ENCODE measurements around the gene ALAS1. TPM values are rescaled to one million over a fixed set of nuclear protein-coding genes. Genes with fewer than 3 reads are reported as not detected.

ALAS1 gene
- total and polyA plus RNA-seq, 2 of the 13 experiments (the other 11 are each of a cell fraction or from before 2014, with no cell fraction given): 36.0 to 43.2 TPM

- 87% methylated on average over 6 of the region's 10 CpGs for WGBS (ENCODE audit: low lambda C conversion rate)
- intact Hi-C loops (cut with micrococcal nuclease; ENCODE audit: unreplicated experiment) (no loop called here), in situ Hi-C loops (cut with HindIII; ENCODE audit: extremely low pct_ligation_motif_present, low pct_unique_long_range_greater_than_20kb) (no loop called here)
- FAIRE-seq: no peak
- ATAC-seq: peak; percentile 1; the same call in 1 of the 3 replicates
- Histone ChIP-seq H3K9ac (ENCODE audit: insufficient read depth, low read depth, low read length) (no peak overlapping the region), H3K4me2 (ENCODE audit: low read depth, low read length) (no peak overlapping the region), H3K4me3 (replicated peaks in 1 of 3; ENCODE audit: insufficient read depth in 1 of 3, low read depth in 2 of 3, low read length in 3 of 3) (no peak overlapping the region), H3K27me3 (ENCODE audit: control insufficient read depth in 1 of 2, insufficient read depth in 2 of 2, low read length in 2 of 2) (no peaks in the 10 kb centered on the region), H2AFZ (ENCODE audit: low read length) (no peak overlapping the region), H3K4me1 (ENCODE audit: insufficient read depth, low read length) (peaks cover 33% of the 10 kb centered on the region), H3K9me3 (ENCODE audit: low read length) (no peaks in the 10 kb centered on the region), H3K36me3 (replicated peaks in 1 of 2; ENCODE audit: control insufficient read depth in 1 of 2, insufficient read depth in 2 of 2, low read length in 2 of 2) (peaks cover 4 to 9% of the 10 kb centered on the region in 2 experiments; a peak in 4 of 5 replicates), H4K20me1 (ENCODE audit: insufficient read depth, low read length) (no peaks in the 10 kb centered on the region), H3K79me2 (ENCODE audit: insufficient read depth, low read length) (no peaks in the 10 kb centered on the region), H3K27ac (ENCODE audit: extremely low read length, insufficient read depth, low read length) (no peak overlapping the region)
- BruUV-seq (replicated peaks): no TSS peak
- CTCF ChIA-PET (ENCODE audit: low intra/inter-chr PET ratio, low total read pairs): no interaction called here
- no peak for DNase-seq (ENCODE audit: low spot score)
- POLR2A ChIA-PET: interaction anchor here (1.5 to 2.9 kb wide), 4 partner anchors 9 to 30 kb away, joined by 5 to 13 read pairs (median 8); partner anchors contain the start of genes TWF2 and WDR82
- TF ChIP-seq NFE2L1 (CRISPR knock-in tag; IDR thresholded peaks at IDR 0.05; ENCODE audit: borderline replicate concordance) (no peak), REL (CRISPR knock-in tag; conservative IDR thresholded peaks at IDR 0.05) (no peak), ZIK1 (CRISPR knock-in tag; IDR thresholded peaks at IDR 0.05; ENCODE audit: borderline replicate concordance, low read depth) (no peak), RAD21 (CRISPR knock-in tag; IDR thresholded peaks at IDR 0.05) (no peak), ZNF282 (IDR thresholded peaks at IDR 0.05; ENCODE audit: partially characterized antibody) (no peak), AGO2 (optimal IDR thresholded peaks at IDR 0.05; ENCODE audit: low read depth, low read length) (peak; percentile 46), RFX1 (IDR thresholded peaks at IDR 0.05) (peak; percentile 67), RNF219 (CRISPR knock-in tag; IDR thresholded peaks at IDR 0.05) (no peak)
Observed at GRCh38 chr3:52248816-52249547, 51.0 kb downstream of the ALAS1 start.

All from HepG2 (cell line).